ENCODE data around the gene CABCOCO1.
"Not testable (repeated sequence)": the region's sequence is repeated elsewhere in the genome, so short reads cannot be mapped to it uniquely, and the experiment has no call there.

CABCOCO1 gene

DNA sequence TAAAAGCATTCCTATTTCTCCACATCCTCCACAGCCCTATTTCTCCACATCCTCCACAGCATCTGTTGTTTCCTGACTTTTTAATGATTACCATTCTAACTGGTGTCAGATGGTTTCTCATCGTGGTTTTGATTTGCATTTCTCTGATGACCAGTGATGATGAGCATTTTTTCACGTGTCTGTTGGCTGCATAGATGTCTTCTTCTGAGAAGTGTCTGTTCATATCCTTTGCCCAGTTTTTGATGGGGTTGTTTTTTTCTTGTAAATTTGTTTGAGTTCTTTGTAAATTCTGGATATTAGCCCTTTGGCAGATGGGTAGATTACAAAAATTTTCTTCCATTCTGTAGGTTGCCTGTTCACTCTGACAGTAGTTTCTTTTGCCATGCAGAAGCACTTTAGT is 49.4 kb downstream of the CABCOCO1 start:
- DNase-seq (ENCODE audit: low read depth in 2 of 2) = not testable (repeated sequence)

GRCh38 chr10:61719475-61719874 is 56.7 kb downstream of the CABCOCO1 start:
- not testable (repeated sequence) for DNase-seq (ENCODE audit: low read depth in 2 of 2)

DNA sequence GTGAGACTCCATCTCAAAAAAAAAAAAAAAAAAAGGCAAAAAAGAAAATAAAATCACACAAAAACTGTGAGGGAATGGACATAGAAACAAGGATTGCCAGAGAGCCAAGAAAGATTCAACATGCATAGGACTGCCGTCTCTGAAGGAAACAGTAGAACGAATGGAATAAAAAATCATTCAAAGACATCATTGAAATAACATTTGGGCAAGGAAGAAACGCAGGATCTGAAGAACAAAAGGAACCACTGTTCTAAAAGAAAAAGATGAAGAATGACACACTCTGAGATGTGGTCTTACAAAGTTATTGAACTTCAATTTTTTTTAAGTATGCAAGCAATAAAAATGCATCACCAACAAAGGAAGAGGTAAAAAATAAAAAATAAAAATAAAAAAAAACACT is 57.2 kb downstream of the CABCOCO1 start:
- DNase-seq (ENCODE audit: low read depth in 2 of 2) = no peak

GRCh38 chr10:61721431-61721830 is 58.7 kb downstream of the CABCOCO1 start:
- no peak for DNase-seq (ENCODE audit: low read depth in 2 of 2)

GRCh38 chr10:61725221-61725620 is 62.5 kb downstream of the CABCOCO1 start:
- not testable (repeated sequence) for DNase-seq (ENCODE audit: low read depth in 2 of 2)

DNA sequence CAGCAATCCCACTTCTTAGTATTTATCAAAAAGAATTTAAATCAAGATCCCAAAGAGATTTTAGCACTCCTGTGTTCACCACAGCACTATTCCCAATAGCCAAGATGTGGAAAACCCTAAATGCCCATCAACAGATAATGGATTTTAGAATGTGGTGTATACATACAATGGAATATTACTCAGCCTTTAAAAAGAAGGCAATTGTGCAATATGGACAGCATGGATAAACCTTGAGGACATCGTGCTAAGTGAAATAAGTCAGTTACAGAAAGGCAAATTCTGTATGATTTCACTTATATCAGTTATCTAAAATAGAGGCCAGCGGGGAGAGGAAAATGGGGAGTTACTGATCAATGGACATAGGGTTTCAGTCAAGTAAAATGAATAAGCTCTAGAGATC is 66.9 kb downstream of the CABCOCO1 start:
- no peak for DNase-seq (ENCODE audit: low read depth in 2 of 2)

- DNase-seq (ENCODE audit: low read depth in 2 of 2) = no peak
Observed at GRCh38 chr10:61730671-61731070, 67.9 kb downstream of the CABCOCO1 start.

GRCh38 chr10:61731638-61732037 is 68.9 kb downstream of the CABCOCO1 start:
- no peak for DNase-seq (ENCODE audit: low read depth in 2 of 2)

- no peak for DNase-seq (ENCODE audit: low read depth in 2 of 2)
Observed at GRCh38 chr10:61732629-61733278, 70.0 kb downstream of the CABCOCO1 start.

- DNase-seq (ENCODE audit: low read depth in 2 of 2) = peak in 1 of 2 donors; percentile 1
Observed at GRCh38 chr10:61733358-61733940, 70.7 kb downstream of the CABCOCO1 start.

DNA sequence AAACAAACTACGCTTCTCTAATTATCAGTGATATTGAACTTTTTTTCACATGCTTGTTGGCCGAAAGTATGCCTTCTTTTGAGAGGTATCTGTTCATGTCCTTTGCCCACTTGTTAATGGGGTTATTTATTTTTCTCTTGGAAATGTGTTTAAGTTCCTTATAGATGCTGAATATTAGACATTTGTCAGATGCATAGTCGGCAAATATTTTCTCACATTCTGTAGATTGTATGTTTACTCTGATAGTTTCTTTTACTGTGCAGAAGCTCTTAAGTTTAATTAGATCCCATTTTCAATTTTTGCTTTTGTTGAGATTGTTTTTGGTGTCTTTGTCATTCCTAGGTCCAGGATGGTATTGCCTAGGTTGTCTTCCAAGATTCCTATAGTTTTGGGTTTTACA is 73.2 kb downstream of the CABCOCO1 start:
- no peak for DNase-seq (ENCODE audit: low read depth in 2 of 2)

DNA sequence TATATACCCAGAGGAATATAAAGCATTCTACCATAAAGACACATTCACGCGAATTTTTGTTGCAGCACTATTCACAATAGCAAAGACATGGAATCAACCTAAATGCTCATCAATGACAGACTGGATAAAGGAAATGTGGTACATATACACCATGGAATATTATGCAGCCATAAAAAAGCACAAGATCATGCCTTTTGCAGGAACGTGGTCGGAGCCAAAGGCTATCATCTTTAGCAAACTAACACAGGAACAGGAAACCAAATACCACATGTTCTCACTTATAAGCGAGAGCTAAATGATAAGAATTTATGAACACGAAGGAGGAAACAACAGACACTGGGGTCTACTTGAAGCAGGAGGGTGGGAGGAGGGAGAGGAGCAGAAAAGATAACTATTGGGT is 74.7 kb downstream of the CABCOCO1 start:
- not testable (repeated sequence) for DNase-seq (ENCODE audit: low read depth in 2 of 2)

GRCh38 chr10:61742812-61743211 is 80.1 kb downstream of the CABCOCO1 start:
- DNase-seq (ENCODE audit: low read depth in 2 of 2) = no peak

- no peak for DNase-seq (ENCODE audit: low read depth in 2 of 2)
Observed at GRCh38 chr10:61744469-61744868, 81.7 kb downstream of the CABCOCO1 start.

DNA sequence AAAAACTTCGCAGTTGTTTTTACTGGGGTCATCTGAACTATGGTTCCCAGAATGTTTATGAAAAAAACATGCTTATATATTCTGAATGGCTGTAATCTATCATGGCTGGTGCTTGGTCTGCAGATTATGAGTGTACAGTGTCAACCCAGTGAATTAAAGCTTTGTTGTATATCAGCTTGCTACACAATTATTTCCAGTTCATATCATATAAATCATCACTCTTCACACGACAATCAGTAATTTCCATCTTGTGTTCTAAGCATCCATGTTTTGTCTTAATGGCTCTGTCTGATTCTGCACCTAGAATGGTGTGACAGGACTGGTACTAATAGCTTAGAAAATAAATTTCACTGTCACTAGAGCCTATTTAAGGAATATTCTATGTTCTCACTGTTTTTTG is 83.6 kb downstream of the CABCOCO1 start:
- no peak for DNase-seq (ENCODE audit: low read depth in 2 of 2)

DNA sequence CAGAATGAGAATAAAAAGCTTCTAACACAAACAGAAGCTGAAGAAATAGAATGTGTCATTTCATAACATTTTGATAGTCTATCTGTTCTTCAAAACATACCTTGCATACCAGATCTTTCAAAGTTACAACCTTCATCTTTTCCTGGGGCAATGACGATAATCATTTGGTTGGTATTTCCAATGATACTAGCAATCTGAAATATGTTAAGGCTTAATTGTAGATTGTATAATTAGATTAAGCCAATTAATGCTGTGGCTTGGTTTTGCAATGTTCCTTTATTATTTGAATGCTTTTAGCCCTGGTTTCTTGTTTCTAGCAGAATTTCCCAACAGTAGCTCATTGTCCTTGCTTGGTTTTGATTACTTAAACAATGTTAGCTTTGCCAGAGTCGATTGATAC is 84.6 kb downstream of the CABCOCO1 start:
- DNase-seq (ENCODE audit: low read depth in 2 of 2) = no peak

DNA sequence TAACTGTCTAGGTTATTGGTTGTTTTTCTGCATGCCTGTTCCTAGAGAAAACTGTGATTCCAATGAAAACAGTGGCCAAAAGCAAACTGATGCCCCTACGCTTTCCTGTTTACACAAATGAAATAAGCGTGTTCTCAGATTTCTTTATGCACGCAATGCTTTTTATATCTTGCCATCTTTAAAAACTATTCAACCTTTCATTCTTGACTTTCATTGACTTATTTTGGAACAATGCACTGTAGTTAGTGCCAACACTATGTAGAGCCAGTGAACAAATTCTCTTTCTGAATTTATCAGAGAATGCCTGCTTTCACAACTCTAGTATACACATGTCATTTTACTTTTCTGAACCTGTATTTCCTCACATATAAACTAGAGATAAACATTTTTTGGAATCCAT is 86.6 kb downstream of the CABCOCO1 start:
- no peak for DNase-seq (ENCODE audit: low read depth in 2 of 2)

DNA sequence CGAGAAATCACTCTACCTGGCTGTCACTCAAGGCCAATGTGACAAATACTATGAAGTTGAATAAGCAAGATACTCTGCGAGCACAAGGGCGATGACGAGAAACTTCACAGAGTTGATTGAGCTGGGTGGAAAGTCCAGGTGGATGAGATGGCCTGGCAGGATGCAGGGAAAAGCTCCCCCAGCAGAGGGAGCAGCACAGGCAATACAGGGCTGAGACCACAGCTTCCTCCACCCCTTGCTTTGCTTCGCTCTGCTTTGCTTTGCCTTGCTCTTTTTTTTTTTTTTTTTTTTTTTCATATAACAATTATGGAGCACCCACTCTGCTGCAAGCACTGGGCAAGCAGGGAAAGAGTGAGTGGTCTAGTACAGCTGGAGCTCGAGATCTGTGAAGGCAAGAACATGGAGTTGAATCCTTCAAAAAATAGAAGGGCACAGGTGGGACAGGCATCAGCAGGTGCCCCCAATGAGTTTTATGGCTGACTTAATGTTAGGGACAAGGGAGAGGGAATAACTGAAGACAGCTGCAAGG is 88.3 kb downstream of the CABCOCO1 start:
- DNase-seq (ENCODE audit: low read depth in 2 of 2) = peak; percentile 58 to 59

DNA sequence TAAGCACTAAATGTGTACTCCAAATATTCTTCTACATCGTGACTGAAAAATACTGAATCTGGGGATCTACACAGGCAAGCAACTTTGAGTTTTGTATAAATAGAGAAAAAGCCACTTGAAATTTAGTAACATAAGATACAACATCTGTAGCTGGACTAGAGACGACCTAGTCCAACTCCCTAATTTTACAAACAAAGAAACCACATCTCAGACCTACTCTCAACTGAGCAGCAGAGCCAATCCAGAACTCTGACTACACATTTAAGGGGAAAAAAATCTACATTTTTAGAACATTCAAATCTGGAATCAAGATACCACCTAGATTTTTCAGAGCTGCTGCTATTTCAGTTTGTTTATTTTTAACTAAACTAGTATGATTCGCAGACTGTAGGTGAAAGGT is 88.9 kb downstream of the CABCOCO1 start:
- DNase-seq (ENCODE audit: low read depth in 2 of 2) = no peak

- no peak for DNase-seq (ENCODE audit: low read depth in 2 of 2)
Observed at GRCh38 chr10:61752111-61753011, 89.6 kb downstream of the CABCOCO1 start.

DNA sequence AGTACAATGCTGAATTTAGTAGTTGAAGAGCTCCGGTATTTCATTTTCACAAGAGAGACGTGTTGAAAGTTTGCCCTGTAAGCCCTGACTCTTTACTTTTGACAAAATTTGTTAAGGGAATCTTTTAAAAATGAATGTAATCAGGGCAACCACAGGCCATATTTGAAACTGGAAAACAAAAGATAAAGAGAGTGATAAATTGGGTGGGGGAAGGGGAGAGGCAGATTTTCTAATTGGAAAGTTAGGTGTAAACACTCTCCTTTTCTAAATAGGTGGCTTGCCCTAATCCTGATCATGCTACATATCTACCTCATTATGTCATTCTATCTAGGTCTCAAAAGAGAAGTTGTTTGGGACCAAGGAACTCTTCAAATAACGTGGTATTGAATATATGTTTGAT is 90.7 kb downstream of the CABCOCO1 start:
- DNase-seq (ENCODE audit: low read depth in 2 of 2) = no peak
